Mammary microvascular endothelial cell (primary cell): Measurements from ENCODE around the gene CD244. TPM values are rescaled to one million over a fixed set of nuclear protein-coding genes. Genes with fewer than 3 reads are reported as not detected.

ENCODE experiments used
- total RNA-seq: library from RNA; depleted of rRNA; stranded (reverse); fragments of >200 nt; gene quantifications from 2 replicates; pipeline ENCODE4 v1.2.3, GENCODE V29; 2015

Gene CD244
- not detected in 2 replicates for total RNA-seq

GRCh38 chr1:160862203-160863060, at the start of gene CD244:
CD244 (minus strand) TSS chr1:160862887; CDS start chr1:160862677, 210 bp downstream.

GRCh38 chr1:160885042-160885441, 22.4 kb upstream of the CD244 start, which contains the start of gene ITLN1:
ITLN1 (minus strand) TSS chr1:160885180; CDS start chr1:160884877, 303 bp downstream.

GRCh38 chr1:160795951-160796383, 66.7 kb downstream of the CD244 start, which contains the start of gene LY9:
LY9 (plus strand) TSS chr1:160796174; CDS start chr1:160796188, 14 bp downstream.

Other genes starting within 250 kb of the CD244 start
- not detected in 2 replicates for gene SLAMF1, start 215.8 kb downstream of the CD244 start, total RNA-seq
- not detected in 2 replicates for gene CD48, start 151.1 kb downstream of the CD244 start, total RNA-seq
- not detected in 2 replicates for gene SLAMF7, start 123.6 kb downstream of the CD244 start, total RNA-seq
- gene LY9, start 66.7 kb downstream of the CD244 start, total RNA-seq, result not detected in 2 replicates
- not detected in 2 replicates for gene ITLN1, start 22.3 kb upstream of the CD244 start, total RNA-seq
- not detected in 2 replicates for gene ITLN2, start 91.9 kb upstream of the CD244 start, total RNA-seq
- 67.0 and 77.2 TPM in 2 replicates for gene F11R, start 158.3 kb upstream of the CD244 start, total RNA-seq
- 1.5 TPM in 1 of 2 replicates, not detected in the other for gene TSTD1, start 176.1 kb upstream of the CD244 start, total RNA-seq
- gene USF1, start 183.1 kb upstream of the CD244 start, total RNA-seq, result 59.0 and 59.1 TPM in 2 replicates
- 0.13 and 0.20 TPM in 2 replicates for gene ARHGAP30, start 207.0 kb upstream of the CD244 start, total RNA-seq
- 0.47 and 0.54 TPM in 2 replicates for gene NECTIN4, start 226.7 kb upstream of the CD244 start, total RNA-seq
- gene KLHDC9, start 235.5 kb upstream of the CD244 start, total RNA-seq, result 1.1 and 2.6 TPM in 2 replicates